HFFc6 (cell line): Measurements from ENCODE around the gene OPTC. TPM values are rescaled to one million over a fixed set of nuclear protein-coding genes. Genes with fewer than 3 reads are reported as not detected.

ENCODE experiments used
- DNase-seq: peaks from one replicate; pipeline ENCODE4 v3.0.0-alpha.2; 2018
- H3K27ac Mint-ChIP-seq: 2 replicates; pipeline ENCODE4 v1.8.0; 2020; ENCODE audit warnings: mild to moderate bottlenecking, mixed read lengths
- H3K27me3 Mint-ChIP-seq: 2 replicates; pipeline ENCODE4 v1.8.0; 2021; ENCODE audit warnings: mild to moderate bottlenecking, moderate library complexity, mixed read lengths; ENCODE audit not compliant: insufficient read depth
- H3K36me3 Mint-ChIP-seq: 2 replicates; pipeline ENCODE4 v1.8.0; 2021; ENCODE audit warnings: low read depth, mixed read lengths
- H3K4me1 Mint-ChIP-seq: 2 replicates; pipeline ENCODE4 v1.8.0; 2020; ENCODE audit warnings: low read depth, mixed read lengths
- H3K4me3 Mint-ChIP-seq: 2 replicates; pipeline ENCODE4 v1.8.0; 2020; ENCODE audit warnings: mild to moderate bottlenecking, moderate library complexity, mixed read lengths
- H3K9me3 Mint-ChIP-seq: 2 replicates; pipeline ENCODE4 v1.8.0; 2020; ENCODE audit warnings: mild to moderate bottlenecking, mixed read lengths
- total RNA-seq, 6 experiments: library from RNA; stranded (reverse); fragmentation: NEBNext Ultra II Directional; extraction: Animal tissue kit (Norgen Biotek cat#: 25700); gene quantifications; 2 replicates in 1 of 6; 3 replicates in 5 of 6; pipeline ENCODE4 v1.2.3, GENCODE V29; 2021
- TF ChIP-seq, protein P1 (sequence below): fragments of 200-600 bp; sonication (generic); IDR thresholded peaks from 2 replicates; pipeline ENCODE4 v1.5.0; 2021; ENCODE audit warnings: antibody characterized with exemption, mild to moderate bottlenecking

The OPTC gene
- total RNA-seq, 6 experiments from 2014 or later = not detected

DNA sequence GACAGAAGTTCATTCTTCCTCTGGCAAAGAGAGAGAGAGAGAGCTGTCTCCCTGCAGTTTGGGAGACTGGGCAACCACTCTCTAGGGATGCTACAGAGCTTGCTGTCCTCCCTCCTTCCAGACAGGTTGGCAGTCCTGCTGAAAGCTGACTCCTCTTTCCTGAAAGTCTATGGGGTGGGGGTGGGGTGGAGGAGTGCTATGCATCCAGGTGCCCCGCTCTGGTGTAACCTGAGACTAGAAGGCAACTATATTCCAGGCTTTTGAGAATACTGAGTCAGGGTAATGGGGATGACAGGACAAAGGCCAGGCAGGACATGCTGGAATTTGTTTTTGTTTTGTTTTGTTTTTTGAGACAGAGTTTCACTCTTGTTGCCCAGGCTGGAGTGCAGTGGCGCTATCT lies 55.4 kb downstream of the OPTC start:
- peaks cover 62% of the 10 kb centered on the region for H3K4me1 Mint-ChIP-seq
- H3K9me3 Mint-ChIP-seq = no peaks in the 10 kb centered on the region
- no peak for DNase-seq
- peak overlapping the region; percentile 8; the same call in 1 of the 2 replicates for H3K27ac Mint-ChIP-seq
- TF ChIP-seq, protein P1, sequence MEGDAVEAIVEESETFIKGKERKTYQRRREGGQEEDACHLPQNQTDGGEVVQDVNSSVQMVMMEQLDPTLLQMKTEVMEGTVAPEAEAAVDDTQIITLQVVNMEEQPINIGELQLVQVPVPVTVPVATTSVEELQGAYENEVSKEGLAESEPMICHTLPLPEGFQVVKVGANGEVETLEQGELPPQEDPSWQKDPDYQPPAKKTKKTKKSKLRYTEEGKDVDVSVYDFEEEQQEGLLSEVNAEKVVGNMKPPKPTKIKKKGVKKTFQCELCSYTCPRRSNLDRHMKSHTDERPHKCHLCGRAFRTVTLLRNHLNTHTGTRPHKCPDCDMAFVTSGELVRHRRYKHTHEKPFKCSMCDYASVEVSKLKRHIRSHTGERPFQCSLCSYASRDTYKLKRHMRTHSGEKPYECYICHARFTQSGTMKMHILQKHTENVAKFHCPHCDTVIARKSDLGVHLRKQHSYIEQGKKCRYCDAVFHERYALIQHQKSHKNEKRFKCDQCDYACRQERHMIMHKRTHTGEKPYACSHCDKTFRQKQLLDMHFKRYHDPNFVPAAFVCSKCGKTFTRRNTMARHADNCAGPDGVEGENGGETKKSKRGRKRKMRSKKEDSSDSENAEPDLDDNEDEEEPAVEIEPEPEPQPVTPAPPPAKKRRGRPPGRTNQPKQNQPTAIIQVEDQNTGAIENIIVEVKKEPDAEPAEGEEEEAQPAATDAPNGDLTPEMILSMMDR = no peak
- no peak overlapping the region for H3K4me3 Mint-ChIP-seq
- H3K27me3 Mint-ChIP-seq = no peaks in the 10 kb centered on the region; the same call in 1 of the 2 replicates
- no peaks in the 10 kb centered on the region for H3K36me3 Mint-ChIP-seq

DNA sequence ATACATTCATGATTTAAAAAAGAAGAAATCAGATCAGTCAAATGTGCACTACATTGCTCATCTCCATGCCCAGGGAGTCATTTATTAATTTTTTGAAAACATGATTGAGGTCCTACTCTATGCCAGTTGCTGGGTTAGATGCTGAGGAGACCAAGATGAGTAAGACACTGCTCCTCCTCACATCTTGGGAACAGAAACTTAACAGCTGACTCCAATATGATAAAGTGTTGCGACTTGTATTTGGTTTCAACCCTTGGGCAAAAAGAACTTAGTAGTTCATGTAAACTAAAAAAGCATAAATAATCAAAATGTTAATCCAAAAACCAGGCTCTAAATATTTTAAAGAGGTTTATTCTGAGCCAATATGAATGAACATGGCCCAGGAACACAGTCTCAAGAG lies 56.9 kb downstream of the OPTC start:
- no peak overlapping the region for H3K4me3 Mint-ChIP-seq
- peaks cover 60% of the 10 kb centered on the region for H3K4me1 Mint-ChIP-seq
- no peak overlapping the region for H3K27ac Mint-ChIP-seq
- DNase-seq = no peak
- H3K9me3 Mint-ChIP-seq = no peaks in the 10 kb centered on the region
- TF ChIP-seq, protein P1 = no peak
- H3K27me3 Mint-ChIP-seq = 0 out of 2 replicates have a peak, but pooled peaks cover under 1% of the 10 kb centered on the region
- H3K36me3 Mint-ChIP-seq = no peaks in the 10 kb centered on the region

DNA sequence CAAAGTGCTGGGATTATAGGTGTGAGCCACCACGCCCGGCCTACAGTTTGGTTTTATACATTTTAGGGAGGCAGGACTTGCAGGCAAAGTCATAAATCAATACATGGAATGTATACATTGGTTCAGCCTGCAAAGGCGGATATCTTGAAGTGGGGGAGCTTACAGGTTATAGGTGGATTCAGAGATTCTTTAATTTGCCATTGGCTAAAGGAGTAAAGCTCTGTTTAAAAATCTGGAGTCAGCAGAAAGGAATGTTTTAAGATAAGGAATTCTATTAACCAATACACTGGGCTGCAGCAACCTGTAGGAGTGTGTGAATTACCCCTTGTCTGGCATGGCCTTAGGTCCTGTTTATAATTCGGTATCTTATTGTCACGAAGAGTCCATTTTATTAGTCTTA lies 57.6 kb downstream of the OPTC start:
- TF ChIP-seq, protein P1 = no peak
- Mint-ChIP-seq H3K27me3 (0 out of 2 replicates have a peak, but pooled peaks cover 1% of the 10 kb centered on the region), H3K27ac (no peak overlapping the region), H3K36me3 (no peaks in the 10 kb centered on the region), H3K9me3 (no peaks in the 10 kb centered on the region), H3K4me3 (no peak overlapping the region), H3K4me1 (peaks cover 67% of the 10 kb centered on the region)
- no peak for DNase-seq

DNA sequence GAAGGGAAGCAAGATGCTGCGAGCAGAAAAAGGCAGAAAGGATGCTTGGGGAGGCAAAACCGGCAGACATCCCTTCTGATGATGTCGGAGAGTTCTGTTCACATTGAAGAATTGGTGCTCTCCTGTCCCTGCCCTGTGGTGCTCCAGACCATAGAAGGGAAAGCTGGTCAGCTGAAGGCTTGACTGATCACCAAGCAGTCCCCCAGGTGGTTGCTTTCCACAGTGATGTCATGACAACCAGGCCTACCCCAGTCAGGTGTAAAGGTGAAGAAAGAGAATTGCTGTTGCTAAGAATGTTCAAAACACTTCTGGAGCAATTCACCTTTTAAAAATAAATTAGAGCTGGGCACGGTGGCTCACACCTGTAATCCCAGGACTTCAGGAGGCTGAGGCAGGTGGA lies 59.5 kb downstream of the OPTC start:
- DNase-seq = no peak
- Mint-ChIP-seq H3K4me3 (no peak overlapping the region), H3K9me3 (no peaks in the 10 kb centered on the region), H3K27me3 (peaks cover 1% of the 10 kb centered on the region; the same call in 1 of the 2 replicates), H3K27ac (peak overlapping the region; percentile 23; the same call in 1 of the 2 replicates), H3K36me3 (no peaks in the 10 kb centered on the region), H3K4me1 (peaks cover 75% of the 10 kb centered on the region)
- TF ChIP-seq, protein P1 = no peak

DNA sequence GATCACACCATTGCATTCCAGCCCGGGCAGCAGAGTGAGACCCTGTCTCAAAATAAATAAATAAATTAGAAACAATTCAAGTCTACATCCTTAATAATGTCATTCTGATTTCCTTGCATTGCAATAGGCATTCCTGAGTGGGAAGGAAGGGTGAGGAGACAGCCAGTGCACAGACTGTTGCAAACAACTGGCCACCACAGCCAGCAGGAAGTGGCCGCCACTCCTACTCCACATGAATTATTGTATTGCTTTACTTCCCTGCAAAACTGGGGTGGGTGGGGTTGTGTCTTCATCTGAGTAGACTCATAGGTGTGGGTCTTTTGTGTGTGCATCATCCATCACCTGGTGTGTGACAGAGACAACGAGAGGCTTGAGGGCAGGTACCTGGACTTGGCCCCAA lies 60.1 kb downstream of the OPTC start:
- TF ChIP-seq, protein P1 = no peak
- Mint-ChIP-seq H3K4me1 (peaks cover 75% of the 10 kb centered on the region), H3K9me3 (no peaks in the 10 kb centered on the region), H3K27me3 (peaks cover 1% of the 10 kb centered on the region; the same call in 1 of the 2 replicates), H3K36me3 (no peaks in the 10 kb centered on the region), H3K4me3 (no peak overlapping the region), H3K27ac (peak overlapping the region; percentile 63)
- no peak for DNase-seq

DNA sequence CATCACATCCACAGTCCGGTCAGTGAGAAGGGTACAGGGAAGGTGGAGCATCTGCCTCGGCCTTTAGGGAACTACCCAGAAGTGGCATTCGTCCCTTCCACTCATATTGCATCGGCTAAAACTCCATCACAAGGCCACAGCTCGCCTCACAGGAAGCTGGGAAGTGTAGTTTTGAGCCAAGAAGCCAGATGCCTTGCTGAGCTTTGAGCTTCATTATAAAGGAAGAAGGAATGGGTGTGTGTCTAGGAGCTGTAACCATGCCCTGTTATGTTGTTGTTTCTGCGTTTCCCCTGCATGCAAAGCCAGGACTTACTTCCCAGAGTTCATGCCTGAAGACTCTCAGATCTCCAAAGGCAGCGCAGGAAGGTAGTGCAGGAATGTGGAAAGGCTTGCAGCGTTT lies 61.1 kb downstream of the OPTC start:
- Mint-ChIP-seq H3K27me3 (peaks cover 1% of the 10 kb centered on the region; the same call in 1 of the 2 replicates), H3K4me3 (peak overlapping the region; percentile 84), H3K9me3 (no peaks in the 10 kb centered on the region), H3K4me1 (peaks cover 79% of the 10 kb centered on the region), H3K36me3 (no peaks in the 10 kb centered on the region), H3K27ac (peak overlapping the region; percentile 99)
- DNase-seq = no peak
- TF ChIP-seq, protein P1 = no peak
